HepG2 (cell line): ENCODE data around the gene PLD2. TPM values are rescaled to one million over a fixed set of nuclear protein-coding genes. Genes with fewer than 3 reads are reported as not detected.

Source experiments
- AKAP8 ChIP-seq: sonication (generic); formaldehyde crosslinking; IDR thresholded peaks from 2 replicates; pipeline ENCODE4 v1.5.1; 2020; ENCODE audit warnings: mild to moderate bottlenecking, missing genetic modification reagents
- CEBPG ChIP-seq: IDR thresholded peaks from 2 replicates; pipeline ENCODE4 v1.6.1; 2016
- CENPT ChIP-seq: sonication (generic); formaldehyde crosslinking; IDR thresholded peaks from 2 replicates; pipeline ENCODE4 v1.8.0; 2022; ENCODE audit warnings: low read depth, mild to moderate bottlenecking, moderate library complexity, missing genetic modification reagents
- GABPA ChIP-seq, 2 experiments: IDR thresholded peaks; 2 replicates each; pipeline ENCODE4 v1.6.1; 2011 to 2016; ENCODE audit warnings: low read depth in 2 of 2, low read length in 1 of 2, missing biosample characterization in 1 of 2, missing genetic modification characterization in 1 of 2
- GATAD1 ChIP-seq: IDR thresholded peaks from 2 replicates; pipeline ENCODE4 v1.6.1; 2016; ENCODE audit warnings: missing genetic modification reagents, missing compliant biosample characterization
- HES4 ChIP-seq: sonication (generic); formaldehyde crosslinking; IDR thresholded peaks from 2 replicates; pipeline ENCODE4 v1.9.0; 2021; ENCODE audit warnings: mild to moderate bottlenecking, missing genetic modification reagents, borderline replicate concordance
- HMG20B ChIP-seq: conservative IDR thresholded peaks from 2 replicates; pipeline ENCODE4 v1.6.1; 2016; ENCODE audit warnings: missing genetic modification reagents, missing compliant biosample characterization
- MXI1 ChIP-seq: IDR thresholded peaks from 3 replicates; pipeline ENCODE4 v1.6.1; 2012; ENCODE audit warnings: low read depth, low read length, inconsistent platforms, borderline replicate concordance
- MYNN ChIP-seq: sonication (generic); formaldehyde crosslinking; IDR thresholded peaks from 2 replicates; pipeline ENCODE4 v1.4.0; 2020; ENCODE audit warnings: mild to moderate bottlenecking, low read depth, missing genetic modification reagents
- NFE2 ChIP-seq: sonication (generic); formaldehyde crosslinking; IDR thresholded peaks from 2 replicates; pipeline ENCODE4 v1.4.0; 2020; ENCODE audit warnings: missing genetic modification reagents
- PBX2 ChIP-seq: IDR thresholded peaks from 2 replicates; pipeline ENCODE4 v1.6.1; 2016; ENCODE audit warnings: control low read depth
- RBAK ChIP-seq: sonication (generic); formaldehyde crosslinking; IDR thresholded peaks from 2 replicates; pipeline ENCODE4 v1.5.1; 2020; ENCODE audit warnings: mild to moderate bottlenecking, missing genetic modification reagents
- ZFYVE20 ChIP-seq: sonication (generic); formaldehyde crosslinking; IDR thresholded peaks from 2 replicates; pipeline ENCODE4 v1.8.0; 2023; ENCODE audit warnings: low read depth, mild to moderate bottlenecking, moderate library complexity, missing genetic modification reagents, borderline replicate concordance
- ZNF263 ChIP-seq: sonication (generic); formaldehyde crosslinking; IDR thresholded peaks from 2 replicates; pipeline ENCODE4 v1.4.0; 2020; ENCODE audit warnings: missing genetic modification reagents
- ZNF382 ChIP-seq: sonication (generic); formaldehyde crosslinking; IDR thresholded peaks from 2 replicates; pipeline ENCODE4 v1.5.0; 2020; ENCODE audit warnings: missing genetic modification reagents, mild to moderate bottlenecking, borderline replicate concordance
- ZNF484 ChIP-seq: sonication (generic); formaldehyde crosslinking; IDR thresholded peaks from 2 replicates; pipeline ENCODE4 v1.5.1; 2020; ENCODE audit warnings: mild to moderate bottlenecking, low read depth, missing genetic modification reagents, borderline replicate concordance
- ZNF510 ChIP-seq: sonication (generic); formaldehyde crosslinking; IDR thresholded peaks from 2 replicates; pipeline ENCODE4 v1.4.0; 2020; ENCODE audit warnings: low read depth, mild to moderate bottlenecking, missing genetic modification reagents
- ZNF567 ChIP-seq: sonication (generic); formaldehyde crosslinking; IDR thresholded peaks from 2 replicates; pipeline ENCODE4 v1.8.1; 2023; ENCODE audit warnings: mild to moderate bottlenecking, missing genetic modification reagents, borderline replicate concordance
- ZNF646 ChIP-seq: sonication (generic); formaldehyde crosslinking; IDR thresholded peaks from 2 replicates; pipeline ENCODE4 v1.9.0; 2021; ENCODE audit warnings: mild to moderate bottlenecking, missing genetic modification reagents
- ZNF691 ChIP-seq: sonication (generic); formaldehyde crosslinking; IDR thresholded peaks from 2 replicates; pipeline ENCODE4 v1.4.0; 2020; ENCODE audit warnings: missing genetic modification reagents, low read depth, mild to moderate bottlenecking, borderline replicate concordance
- ZNF75D ChIP-seq: sonication (generic); formaldehyde crosslinking; IDR thresholded peaks from 2 replicates; pipeline ENCODE4 v1.8.1; 2023; ENCODE audit warnings: missing genetic modification reagents, mild to moderate bottlenecking, borderline replicate concordance
- polyA plus RNA-seq, 8 experiments: library from polyadenylated mRNA; depleted of rRNA in 3 of 8; stranded (reverse) in 7 of 8; unstranded in 1 of 8; fragments of >200 nt; fragmentation: Illumina TruSeq in 4 of 8; extraction: Trizol in 4 of 8; gene quantifications; 2 replicates each; pipeline versions ENCODE4 v1.2.1 to v1.2.3, GENCODE V29; 2011 to 2016; ENCODE audit warnings: low read depth in 4 of 8, missing spikeins in 1 of 8, mixed read lengths in 1 of 8; ENCODE audit not compliant: insufficient read depth in 1 of 8
- total RNA-seq, 5 experiments: library from RNA; depleted of rRNA; stranded (reverse); fragments of >200 nt; fragmentation: Illumina TruSeq; extraction: Trizol; gene quantifications; 2 replicates each; pipeline ENCODE4 v1.2.3, GENCODE V29; 2016; ENCODE audit warnings: low read depth in 1 of 5

PLD2 gene
- total and polyA plus RNA-seq, 2 of the 13 experiments (the other 11 are each of a cell fraction or from before 2014, with no cell fraction given): 13.4 to 29.7 TPM

GRCh38 chr17:4788807-4789700 lies 17.9 kb upstream of the PLD2 start, which contains the start of gene GLTPD2 (continued):
- TF ChIP-seq ZNF382 (no peak), MXI1 (peak; percentile 79; the same call in 1 of the 3 replicates), ZNF263 (no peak), ZNF75D (CRISPR knock-in tag) (no peak; the same call in 1 of the 2 replicates), NFE2 (no peak), CEBPG (CRISPR knock-in tag) (no peak; the same call in 1 of the 2 replicates), ZFYVE20 (CRISPR knock-in tag) (no peak), PBX2 (CRISPR knock-in tag) (no peak), AKAP8 (CRISPR knock-in tag) (0 out of 2 replicates have a peak, but pooled peaks have one; percentile 59), ZNF691 (no peak), ZNF567 (no peak), RBAK (no peak), ZNF646 (CRISPR knock-in tag) (no peak), ZNF510 (no peak), HMG20B (0 out of 2 replicates have a peak, but pooled peaks have one; percentile 37), MYNN (CRISPR knock-in tag) (no peak), GABPA (IDR thresholded peaks at IDR 0.05; ENCODE audit: low read depth, low read length) (no peak), GABPA (CRISPR knock-in tag; IDR thresholded peaks at IDR 0.05; ENCODE audit: low read depth) (no peak), GATAD1 (no peak; the same call in 1 of the 2 replicates), CENPT (no peak), HES4 (no peak), ZNF484 (CRISPR knock-in tag) (no peak)
